AG09309 (cell line): ENCODE measurements around the gene ACADS.

Source experiments
- DNase-seq: peaks from one replicate; pipeline ENCODE4 v3.0.0-alpha.2; 2010; ENCODE audit warnings: low read depth
- H3K4me3 ChIP-seq: 2 replicates; pipeline ENCODE4 v1.5.1; 2011; ENCODE audit warnings: mild to moderate bottlenecking, low read depth, low read length, moderate library complexity; ENCODE audit not compliant: control insufficient read depth
- TF ChIP-seq, protein P1 (sequence below): IDR thresholded peaks from 2 replicates; pipeline ENCODE4 v1.5.1; 2011; ENCODE audit warnings: mild to moderate bottlenecking, low read depth, low read length, inconsistent platforms; ENCODE audit not compliant: insufficient read depth, control insufficient read depth; ENCODE audit errors: missing control alignments

The ACADS gene

DNA sequence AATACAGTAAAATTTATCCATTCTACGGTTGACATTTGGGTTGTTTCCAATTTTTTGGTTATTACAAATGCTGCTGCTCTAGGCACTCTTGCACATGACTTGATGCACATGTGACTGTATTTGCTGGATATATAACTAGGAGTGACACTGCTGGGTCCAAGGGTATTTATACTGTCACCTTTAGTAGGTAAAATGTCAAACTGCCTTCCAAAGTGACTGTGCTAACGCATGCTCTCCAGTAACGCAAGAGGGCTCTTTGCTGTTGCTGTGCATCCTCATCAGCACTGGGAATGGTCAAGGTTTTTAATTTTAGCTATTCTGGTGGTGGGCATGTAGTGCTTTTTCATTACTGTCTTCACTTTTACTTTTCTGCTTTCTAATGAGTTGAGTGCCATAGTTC, 62.3 kb downstream of the ACADS start:
- TF ChIP-seq, protein P1, sequence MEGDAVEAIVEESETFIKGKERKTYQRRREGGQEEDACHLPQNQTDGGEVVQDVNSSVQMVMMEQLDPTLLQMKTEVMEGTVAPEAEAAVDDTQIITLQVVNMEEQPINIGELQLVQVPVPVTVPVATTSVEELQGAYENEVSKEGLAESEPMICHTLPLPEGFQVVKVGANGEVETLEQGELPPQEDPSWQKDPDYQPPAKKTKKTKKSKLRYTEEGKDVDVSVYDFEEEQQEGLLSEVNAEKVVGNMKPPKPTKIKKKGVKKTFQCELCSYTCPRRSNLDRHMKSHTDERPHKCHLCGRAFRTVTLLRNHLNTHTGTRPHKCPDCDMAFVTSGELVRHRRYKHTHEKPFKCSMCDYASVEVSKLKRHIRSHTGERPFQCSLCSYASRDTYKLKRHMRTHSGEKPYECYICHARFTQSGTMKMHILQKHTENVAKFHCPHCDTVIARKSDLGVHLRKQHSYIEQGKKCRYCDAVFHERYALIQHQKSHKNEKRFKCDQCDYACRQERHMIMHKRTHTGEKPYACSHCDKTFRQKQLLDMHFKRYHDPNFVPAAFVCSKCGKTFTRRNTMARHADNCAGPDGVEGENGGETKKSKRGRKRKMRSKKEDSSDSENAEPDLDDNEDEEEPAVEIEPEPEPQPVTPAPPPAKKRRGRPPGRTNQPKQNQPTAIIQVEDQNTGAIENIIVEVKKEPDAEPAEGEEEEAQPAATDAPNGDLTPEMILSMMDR = no peak
- DNase-seq = no peak
- H3K4me3 ChIP-seq = no peak overlapping the region
